GM06990 (cell line): ENCODE measurements around the gene ADAT2.

Source experiments
- DNase-seq: peaks from one replicate; pipeline ENCODE4 v3.0.0-alpha.2; 2011; ENCODE audit not compliant: insufficient read length; ENCODE audit errors: extremely low read depth
- H3K27me3 ChIP-seq: replicated peaks from 2 replicates; pipeline ENCODE4 v1.6.0; 2011; ENCODE audit warnings: low read length; ENCODE audit not compliant: control insufficient read depth, insufficient read depth
- H3K36me3 ChIP-seq: 2 replicates; pipeline ENCODE4 v1.5.1; 2011; ENCODE audit warnings: low read length; ENCODE audit not compliant: control insufficient read depth, insufficient read depth
- H3K4me3 ChIP-seq: replicated peaks from 2 replicates; pipeline ENCODE4 v1.5.1; 2011; ENCODE audit warnings: low read depth, mild to moderate bottlenecking, control low read depth, low read length
- CTCF ChIP-seq: IDR thresholded peaks from 2 replicates; pipeline ENCODE4 v1.5.1; 2011; ENCODE audit warnings: low read length, control low read depth, mild to moderate bottlenecking, inconsistent platforms; ENCODE audit not compliant: insufficient read depth, poor library complexity, severe bottlenecking

Gene ADAT2

DNA sequence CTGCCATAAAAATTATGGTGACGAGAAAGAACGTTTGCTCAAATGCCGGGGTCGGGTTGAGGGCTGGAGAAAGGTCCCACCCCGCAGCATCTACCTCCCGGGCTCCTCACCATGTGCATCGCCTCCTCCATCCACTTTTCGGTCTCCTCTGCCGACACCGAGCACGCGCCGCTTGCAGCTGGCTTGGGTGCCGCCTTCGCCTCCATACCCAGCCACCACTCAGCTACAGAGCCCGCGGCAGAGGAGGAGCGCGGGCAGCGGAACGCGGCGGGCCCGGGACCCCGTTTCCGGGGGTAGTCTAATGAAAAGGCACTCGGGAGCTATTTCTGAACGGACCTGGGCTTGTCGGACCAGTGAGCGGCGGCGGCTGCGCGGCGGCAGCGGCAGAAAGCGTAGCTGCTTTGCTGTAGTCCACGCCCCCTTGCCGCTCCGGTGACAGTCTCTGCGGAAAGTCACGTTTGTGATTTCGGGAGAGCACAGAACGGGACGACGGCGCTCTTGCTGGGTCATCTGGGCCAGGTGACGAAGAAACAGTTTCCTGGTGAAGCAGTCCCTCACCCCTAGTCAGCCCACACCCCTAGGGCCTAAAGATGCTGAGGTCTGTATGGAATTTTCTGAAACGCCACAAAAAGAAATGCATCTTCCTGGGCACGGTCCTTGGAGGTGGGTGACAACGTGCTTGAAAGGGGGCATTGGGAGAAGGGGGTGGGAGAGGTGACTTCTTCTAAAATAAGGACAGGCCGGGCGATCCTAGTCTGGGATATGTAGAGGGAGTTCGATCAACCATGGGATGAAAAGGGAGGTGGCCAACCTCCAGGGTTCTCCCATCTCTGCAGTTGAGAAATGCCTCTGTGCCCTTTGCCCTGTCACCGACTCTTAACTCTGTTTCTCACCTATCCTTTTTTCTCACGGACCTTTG, at the start of gene ADAT2, which contains the start of gene PEX3:
TSS of gene ADAT2 (minus strand) at position 243 of the 919 bp plus-strand sequence. CDS start at position 206, 37 bp downstream.
TSS of gene PEX3 (plus strand) at position 353 of the 919 bp plus-strand sequence. CDS start at position 591, 238 bp downstream.
- Histone ChIP-seq H3K36me3 (no peaks in the 10 kb centered on the region; the same call in 1 of the 2 replicates), H3K4me3 (peak within 1 kb of the TSS; percentile 78), H3K27me3 (no peaks in the 10 kb centered on the region)
- no peak for TF ChIP-seq CTCF
- peak; percentile 99 for DNase-seq

DNA sequence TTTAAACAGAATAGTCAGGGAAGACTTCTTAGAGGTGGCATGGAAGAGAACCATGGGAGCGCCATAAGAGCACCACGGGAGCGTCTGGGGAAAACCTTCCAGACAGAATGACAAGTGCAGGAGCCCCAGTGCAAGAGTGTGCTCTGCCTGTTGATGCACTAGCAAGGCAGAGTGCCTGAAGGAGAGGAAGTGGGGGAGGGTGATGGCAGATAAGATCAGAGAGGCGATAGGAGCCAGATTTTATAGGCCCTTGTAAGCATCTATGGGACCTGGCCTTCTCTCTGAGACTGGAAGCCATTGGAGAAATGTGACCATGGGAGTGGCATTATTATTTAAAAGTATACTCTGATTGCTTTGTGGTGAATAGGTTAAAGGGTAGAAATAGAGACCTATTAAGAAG, 47.9 kb upstream of the ADAT2 start:
- Histone ChIP-seq H3K36me3 (peaks cover 3% of the 10 kb centered on the region), H3K4me3 (no peak overlapping the region), H3K27me3 (no peaks in the 10 kb centered on the region)
- no peak for DNase-seq
- TF ChIP-seq CTCF: no peak

DNA sequence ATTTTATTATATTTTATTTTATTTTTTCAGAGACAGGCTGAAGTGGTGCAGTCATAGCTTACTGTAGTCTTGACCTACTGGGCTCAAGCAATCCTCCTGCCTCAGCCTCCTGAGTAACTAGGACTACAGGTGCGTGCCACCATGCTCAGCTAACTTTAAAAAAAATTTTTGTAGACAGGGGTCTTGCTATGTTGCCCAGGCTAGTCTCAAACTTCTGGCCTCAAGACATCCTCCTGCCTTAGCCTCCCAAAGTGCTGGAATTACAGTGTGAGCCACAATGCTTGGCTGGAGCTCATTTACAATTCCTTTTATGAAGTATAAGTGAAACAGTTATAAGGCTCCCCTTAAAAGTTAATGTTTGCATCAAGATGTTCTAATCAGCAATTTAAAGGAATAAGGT, 46.5 kb upstream of the ADAT2 start:
- H3K27me3 ChIP-seq: no peaks in the 10 kb centered on the region
- peaks cover 3% of the 10 kb centered on the region for H3K36me3 ChIP-seq
- H3K4me3 ChIP-seq: no peak overlapping the region
- DNase-seq: no peak
- TF ChIP-seq CTCF: no peak

GRCh38 chr6:143490775-143491174, 40.3 kb upstream of the ADAT2 start:
- Histone ChIP-seq H3K4me3 (no peak overlapping the region), H3K36me3 (peaks cover 2% of the 10 kb centered on the region), H3K27me3 (no peaks in the 10 kb centered on the region)
- DNase-seq: no peak
- TF ChIP-seq CTCF: no peak

GRCh38 chr6:143490244-143490643, 39.7 kb upstream of the ADAT2 start:
- TF ChIP-seq CTCF: no peak
- H3K27me3 ChIP-seq: no peaks in the 10 kb centered on the region
- DNase-seq: no peak
- H3K36me3 ChIP-seq: peaks cover 2% of the 10 kb centered on the region
- no peak overlapping the region for H3K4me3 ChIP-seq

GRCh38 chr6:143486752-143487151, 36.3 kb upstream of the ADAT2 start:
- TF ChIP-seq CTCF: no peak
- Histone ChIP-seq H3K4me3 (no peak overlapping the region), H3K36me3 (no peaks in the 10 kb centered on the region; the same call in 1 of the 2 replicates), H3K27me3 (no peaks in the 10 kb centered on the region)
- no peak for DNase-seq
